ENCODE data around the gene AFF3.
A peak's percentile ranks its signal among the peaks of the same experiment; 100 is the strongest.

The AFF3 gene

GRCh38 chr2:99858951-99859596, 283.3 kb downstream of the AFF3 start:
- H4K91ac ChIP-seq (ENCODE audit: low read length), result no peak overlapping the region
- 94% methylated on average over 6 of the region's 6 CpGs for WGBS

DNA sequence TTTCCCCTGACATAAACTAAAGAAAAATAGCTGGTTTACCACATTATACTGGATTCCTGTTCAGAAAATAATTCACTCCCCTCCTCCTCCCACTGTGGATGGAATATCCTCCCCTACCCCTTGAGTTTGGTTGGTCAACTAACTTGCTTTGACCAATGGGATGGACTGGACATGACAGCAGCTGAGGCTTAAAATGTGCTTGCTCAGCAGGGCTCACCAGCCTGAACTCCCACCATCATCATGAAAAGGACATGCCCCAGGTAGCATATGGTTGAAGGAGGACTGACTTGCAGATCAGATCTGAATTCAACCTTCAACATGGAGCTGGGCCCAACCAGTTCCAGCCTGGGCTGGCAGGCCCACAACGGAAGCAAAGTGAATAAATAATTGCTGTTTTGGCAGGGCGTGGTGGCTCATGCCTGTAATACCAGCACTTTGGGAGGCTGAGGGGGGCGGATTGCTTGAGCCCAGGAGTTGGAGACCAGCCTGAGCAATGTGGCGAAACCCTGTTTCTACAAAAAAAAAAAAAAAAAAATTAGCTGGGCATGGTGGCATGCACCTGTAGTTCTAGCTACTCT, 284.4 kb downstream of the AFF3 start:
- no peak for DNase-seq
- Histone ChIP-seq H3K18ac (ENCODE audit: low read depth in 1 of 2, low read length in 2 of 2) (peak overlapping the region; percentile 46 to 54), H3K14ac (ENCODE audit: low read length in 2 of 2) (peak overlapping the region in 1 of 2 experiments; percentile 2), H3K4me3 (ENCODE audit: insufficient read depth in 1 of 2, low read depth in 1 of 2, low read length in 2 of 2) (no peak overlapping the region), H2BK15ac (ENCODE audit: low read depth, poor library complexity, severe bottlenecking) (no peak overlapping the region), H3K4ac (ENCODE audit: low read depth in 1 of 2, low read length in 2 of 2) (peak overlapping the region in 1 of 2 experiments; percentile 7), H2BK5ac (ENCODE audit: low read depth, low read length, poor library complexity, severe bottlenecking) (no peak overlapping the region), H2BK12ac (ENCODE audit: low read length in 2 of 2) (peak overlapping the region; percentile 57 to 81), H3K4me1 (ENCODE audit: control insufficient read depth, insufficient read depth, low read depth, low read length) (peaks cover 1% of the 10 kb centered on the region), H3K27me3 (ENCODE audit: control insufficient read depth in 1 of 2, insufficient read depth in 1 of 2, low read length in 2 of 2) (peaks cover 0 to 26% of the 10 kb centered on the region in 2 experiments), H3K4me2 (ENCODE audit: low read length, poor library complexity, severe bottlenecking) (no peak overlapping the region), H4K8ac (ENCODE audit: low read length) (peak overlapping the region; percentile 33), H3K9ac (ENCODE audit: low read length) (no peak overlapping the region), H3K36me3 (ENCODE audit: control insufficient read depth in 1 of 2, insufficient read depth in 2 of 2, low read depth in 1 of 2, low read length in 2 of 2) (no peaks in the 10 kb centered on the region), H2AFZ (ENCODE audit: low read depth, low read length) (no peak overlapping the region), H3K23ac (ENCODE audit: low read length in 2 of 2) (no peak overlapping the region), H2BK120ac (ENCODE audit: low read depth, low read length) (peak overlapping the region; percentile 50), H3K9me3 (ENCODE audit: control insufficient read depth, low read length) (no peaks in the 10 kb centered on the region), H3K79me1 (replicated peaks; ENCODE audit: low read length, poor library complexity, severe bottlenecking) (peaks cover 7% of the 10 kb centered on the region), H4K91ac (ENCODE audit: low read length) (peak overlapping the region; percentile 20), H2AK5ac (ENCODE audit: low read length, severe bottlenecking) (no peak overlapping the region), H3K27ac (ENCODE audit: low read length, poor library complexity, severe bottlenecking) (no peak overlapping the region)
- WGBS, result 94% methylated on average over 4 of the region's 4 CpGs

More at GRCh38 chr2:99858951-99859596, 283.3 kb downstream of the AFF3 start:
- no peak overlapping the region for H2BK120ac ChIP-seq (ENCODE audit: low read depth, low read length)
- no peak overlapping the region for H3K4me3 ChIP-seq (ENCODE audit: insufficient read depth in 1 of 2, low read depth in 1 of 2, low read length in 2 of 2)
- no peak overlapping the region for H3K27ac ChIP-seq (ENCODE audit: low read length, poor library complexity, severe bottlenecking)
- no peak overlapping the region for H2BK12ac ChIP-seq (ENCODE audit: low read length in 2 of 2)
- no peak overlapping the region for H2AFZ ChIP-seq (ENCODE audit: low read depth, low read length)
- H3K23ac ChIP-seq (ENCODE audit: low read length in 2 of 2), result no peak overlapping the region
- H4K8ac ChIP-seq (ENCODE audit: low read length), result no peak overlapping the region
- peak overlapping the region in 1 of 2 experiments; percentile 14 for H3K4ac ChIP-seq (ENCODE audit: low read depth in 1 of 2, low read length in 2 of 2)
- H3K36me3 ChIP-seq (ENCODE audit: control insufficient read depth in 1 of 2, insufficient read depth in 2 of 2, low read depth in 1 of 2, low read length in 2 of 2), result no peaks in the 10 kb centered on the region
- H3K4me2 ChIP-seq (ENCODE audit: low read length, poor library complexity, severe bottlenecking), result no peak overlapping the region
- H2BK15ac ChIP-seq (ENCODE audit: low read depth, poor library complexity, severe bottlenecking), result no peak overlapping the region
- H3K9ac ChIP-seq (ENCODE audit: low read length), result no peak overlapping the region
- peaks cover 3% of the 10 kb centered on the region for H3K4me1 ChIP-seq (ENCODE audit: control insufficient read depth, insufficient read depth, low read depth, low read length)
- H3K9me3 ChIP-seq (ENCODE audit: control insufficient read depth, low read length), result no peaks in the 10 kb centered on the region
- H2AK5ac ChIP-seq (ENCODE audit: low read length, severe bottlenecking), result no peak overlapping the region
- DNase-seq, result no peak
- H3K27me3 ChIP-seq (ENCODE audit: control insufficient read depth in 1 of 2, insufficient read depth in 1 of 2, low read length in 2 of 2), result peaks cover 0 to 37% of the 10 kb centered on the region in 2 experiments
- no peak overlapping the region for H3K14ac ChIP-seq (ENCODE audit: low read length in 2 of 2)
- H3K18ac ChIP-seq (ENCODE audit: low read depth in 1 of 2, low read length in 2 of 2), result no peak overlapping the region
- H2BK5ac ChIP-seq (ENCODE audit: low read depth, low read length, poor library complexity, severe bottlenecking), result no peak overlapping the region
- H3K79me1 ChIP-seq (replicated peaks; ENCODE audit: low read length, poor library complexity, severe bottlenecking), result peaks cover 7% of the 10 kb centered on the region

DNA sequence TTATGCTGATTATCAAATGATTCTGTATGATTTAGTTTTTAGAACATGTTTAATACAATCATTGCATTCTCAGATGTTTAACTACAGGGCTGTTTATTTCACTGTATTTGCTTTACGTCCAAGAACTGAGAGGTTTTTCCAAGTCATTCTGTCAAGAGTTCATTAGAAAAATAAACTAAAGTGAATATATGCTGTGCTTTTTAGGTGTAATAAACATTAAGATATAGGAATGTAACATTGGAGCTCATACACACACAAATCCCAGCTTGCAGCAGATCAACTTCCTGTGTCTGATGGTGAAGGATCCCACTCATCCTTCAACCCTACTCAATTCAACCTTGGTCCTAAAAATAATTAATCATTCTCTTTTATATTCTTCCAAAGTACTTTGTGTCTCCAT, 285.0 kb downstream of the AFF3 start:
- Histone ChIP-seq H3K4me2 (ENCODE audit: low read length, poor library complexity, severe bottlenecking) (no peak overlapping the region), H3K9ac (ENCODE audit: low read length) (no peak overlapping the region), H3K4me3 (ENCODE audit: insufficient read depth in 1 of 2, low read depth in 1 of 2, low read length in 2 of 2) (no peak overlapping the region), H2AFZ (ENCODE audit: low read depth, low read length) (no peak overlapping the region), H3K27ac (ENCODE audit: low read length, poor library complexity, severe bottlenecking) (no peak overlapping the region), H3K4me1 (ENCODE audit: control insufficient read depth, insufficient read depth, low read depth, low read length) (peaks cover 2% of the 10 kb centered on the region), H2BK5ac (ENCODE audit: low read depth, low read length, poor library complexity, severe bottlenecking) (no peak overlapping the region), H3K14ac (ENCODE audit: low read length in 2 of 2) (no peak overlapping the region), H2BK15ac (ENCODE audit: low read depth, poor library complexity, severe bottlenecking) (no peak overlapping the region), H3K27me3 (ENCODE audit: control insufficient read depth in 1 of 2, insufficient read depth in 1 of 2, low read length in 2 of 2) (peaks cover 0 to 26% of the 10 kb centered on the region in 2 experiments), H4K8ac (ENCODE audit: low read length) (no peak overlapping the region), H2BK120ac (ENCODE audit: low read depth, low read length) (no peak overlapping the region), H2AK5ac (ENCODE audit: low read length, severe bottlenecking) (no peak overlapping the region), H3K79me1 (replicated peaks; ENCODE audit: low read length, poor library complexity, severe bottlenecking) (peaks cover 7% of the 10 kb centered on the region), H3K9me3 (ENCODE audit: control insufficient read depth, low read length) (no peaks in the 10 kb centered on the region), H3K36me3 (ENCODE audit: control insufficient read depth in 1 of 2, insufficient read depth in 2 of 2, low read depth in 1 of 2, low read length in 2 of 2) (no peaks in the 10 kb centered on the region), H3K18ac (ENCODE audit: low read depth in 1 of 2, low read length in 2 of 2) (no peak overlapping the region), H3K4ac (ENCODE audit: low read depth in 1 of 2, low read length in 2 of 2) (no peak overlapping the region), H2BK12ac (ENCODE audit: low read length in 2 of 2) (no peak overlapping the region), H4K91ac (ENCODE audit: low read length) (no peak overlapping the region), H3K23ac (ENCODE audit: low read length in 2 of 2) (no peak overlapping the region)
- DNase-seq, result no peak
- WGBS, result no CpG with 5 or more reads among the region's 1 CpG

GRCh38 chr2:99856119-99856518, 286.3 kb downstream of the AFF3 start:
- Histone ChIP-seq H3K9ac (ENCODE audit: low read length) (no peak overlapping the region), H3K9me3 (ENCODE audit: control insufficient read depth, low read length) (no peaks in the 10 kb centered on the region), H3K4ac (ENCODE audit: low read depth in 1 of 2, low read length in 2 of 2) (no peak overlapping the region), H4K91ac (ENCODE audit: low read length) (no peak overlapping the region), H3K23ac (ENCODE audit: low read length in 2 of 2) (no peak overlapping the region), H2BK120ac (ENCODE audit: low read depth, low read length) (no peak overlapping the region), H3K18ac (ENCODE audit: low read depth in 1 of 2, low read length in 2 of 2) (no peak overlapping the region), H3K27ac (ENCODE audit: low read length, poor library complexity, severe bottlenecking) (no peak overlapping the region), H2BK5ac (ENCODE audit: low read depth, low read length, poor library complexity, severe bottlenecking) (no peak overlapping the region), H2BK15ac (ENCODE audit: low read depth, poor library complexity, severe bottlenecking) (no peak overlapping the region), H2AK5ac (ENCODE audit: low read length, severe bottlenecking) (no peak overlapping the region), H2AFZ (ENCODE audit: low read depth, low read length) (no peak overlapping the region), H3K36me3 (ENCODE audit: control insufficient read depth in 1 of 2, insufficient read depth in 2 of 2, low read depth in 1 of 2, low read length in 2 of 2) (no peaks in the 10 kb centered on the region), H3K4me1 (ENCODE audit: control insufficient read depth, insufficient read depth, low read depth, low read length) (peaks cover 4% of the 10 kb centered on the region), H3K79me1 (replicated peaks; ENCODE audit: low read length, poor library complexity, severe bottlenecking) (peaks cover 7% of the 10 kb centered on the region), H4K8ac (ENCODE audit: low read length) (no peak overlapping the region), H2BK12ac (ENCODE audit: low read length in 2 of 2) (no peak overlapping the region), H3K14ac (ENCODE audit: low read length in 2 of 2) (no peak overlapping the region), H3K4me2 (ENCODE audit: low read length, poor library complexity, severe bottlenecking) (no peak overlapping the region), H3K4me3 (ENCODE audit: insufficient read depth in 1 of 2, low read depth in 1 of 2, low read length in 2 of 2) (no peak overlapping the region), H3K27me3 (ENCODE audit: control insufficient read depth in 1 of 2, insufficient read depth in 1 of 2, low read length in 2 of 2) (peaks cover 0 to 21% of the 10 kb centered on the region in 2 experiments)
- WGBS, result no CpG with 5 or more reads among the region's 1 CpG
- no peak for DNase-seq

All from mesenchymal stem cell (in vitro differentiated cells and primary cell).